Neutrophil (primary cell): ENCODE measurements around the gene WWP2.

Source experiments
- H3K27ac ChIP-seq: fragments of 200-600 bp; sonication (generic); 2 replicates; pipeline ENCODE4 v1.5.1; 2016; ENCODE audit warnings: mild to moderate bottlenecking, moderate library complexity
- H3K27me3 ChIP-seq: fragments of 200-600 bp; sonication (generic); 2 replicates; pipeline ENCODE4 v1.6.0; 2016; ENCODE audit warnings: mild to moderate bottlenecking
- H3K36me3 ChIP-seq: fragments of 200-600 bp; sonication (generic); 2 replicates; pipeline ENCODE4 v1.5.1; 2017
- H3K4me1 ChIP-seq, 2 experiments: fragments of 200-600 bp in 1 of 2; sonication (generic) in 1 of 2; 1 replicate in 1 of 2; 2 replicates in 1 of 2; pipeline versions ENCODE4 v1.5.1 to v1.6.1; 2013 to 2016; ENCODE audit warnings: low read depth in 1 of 2, low read length in 1 of 2, mild to moderate bottlenecking in 1 of 2, moderate library complexity in 1 of 2; ENCODE audit not compliant: control insufficient read depth in 1 of 2, insufficient read depth in 1 of 2
- H3K4me3 ChIP-seq, 2 experiments: fragments of 200-600 bp in 1 of 2; sonication (generic) in 1 of 2; 1 replicate in 1 of 2; 2 replicates in 1 of 2; pipeline ENCODE4 v1.5.1; 2013 to 2016; ENCODE audit warnings: low read depth in 1 of 2, low read length in 1 of 2, mild to moderate bottlenecking in 1 of 2, moderate library complexity in 1 of 2
- H3K9me3 ChIP-seq: fragments of 200-600 bp; sonication (generic); 2 replicates; pipeline ENCODE4 v1.5.1; 2016
- CTCF ChIP-seq: fragments of 200-600 bp; sonication (generic); IDR thresholded peaks from 2 replicates; pipeline ENCODE4 v1.5.1; 2016; ENCODE audit warnings: antibody characterized with exemption

The WWP2 gene

GRCh38 chr16:69793526-69793925 is 31.4 kb downstream of the WWP2 start:
- H3K27me3 ChIP-seq, result no peaks in the 10 kb centered on the region
- no peaks in the 10 kb centered on the region for H3K4me1 ChIP-seq
- H3K27ac ChIP-seq, result no peak overlapping the region
- no peak overlapping the region for H3K4me3 ChIP-seq
- peaks cover 65% of the 10 kb centered on the region for H3K36me3 ChIP-seq
- H3K9me3 ChIP-seq, result no peaks in the 10 kb centered on the region
- TF ChIP-seq CTCF, result no peak

GRCh38 chr16:69794486-69794885 is 32.4 kb downstream of the WWP2 start:
- no peaks in the 10 kb centered on the region for H3K4me1 ChIP-seq
- no peaks in the 10 kb centered on the region for H3K27me3 ChIP-seq
- H3K27ac ChIP-seq, result no peak overlapping the region
- H3K4me3 ChIP-seq, result no peak overlapping the region
- H3K9me3 ChIP-seq, result no peaks in the 10 kb centered on the region
- TF ChIP-seq CTCF, result no peak
- H3K36me3 ChIP-seq, result peaks cover 65% of the 10 kb centered on the region

- H3K4me1 ChIP-seq, result no peaks in the 10 kb centered on the region
- H3K4me3 ChIP-seq, result no peak overlapping the region
- H3K9me3 ChIP-seq, result no peaks in the 10 kb centered on the region
- TF ChIP-seq CTCF, result peak; percentile 63
- no peaks in the 10 kb centered on the region for H3K27me3 ChIP-seq
- H3K27ac ChIP-seq, result no peak overlapping the region
- H3K36me3 ChIP-seq, result peaks cover 63% of the 10 kb centered on the region
Observed at GRCh38 chr16:69796285-69797118, 34.4 kb downstream of the WWP2 start.

GRCh38 chr16:69798466-69798865 is 36.3 kb downstream of the WWP2 start:
- no peak overlapping the region for H3K27ac ChIP-seq
- no peaks in the 10 kb centered on the region for H3K9me3 ChIP-seq
- peaks cover 64% of the 10 kb centered on the region for H3K36me3 ChIP-seq
- no peak overlapping the region for H3K4me3 ChIP-seq
- H3K27me3 ChIP-seq, result no peaks in the 10 kb centered on the region
- no peak for TF ChIP-seq CTCF
- no peaks in the 10 kb centered on the region for H3K4me1 ChIP-seq

- Histone ChIP-seq H3K27ac (no peak overlapping the region), H3K4me3 (no peak overlapping the region), H3K9me3 (no peaks in the 10 kb centered on the region), H3K4me1 (no peaks in the 10 kb centered on the region), H3K27me3 (no peaks in the 10 kb centered on the region), H3K36me3 (peaks cover 72% of the 10 kb centered on the region)
- TF ChIP-seq CTCF, result no peak
Observed at GRCh38 chr16:69799611-69800031, 37.5 kb downstream of the WWP2 start.
